Stimulated activated CD8-positive, alpha-beta memory T cell treated with anti-CD3 and anti-CD28 coated beads, Interleukin-15, amount 100 ng/mL, for 4 hours (primary cell): Measurements from ENCODE around the gene ANKRD6.

Experiments
- DNase-seq, 2 donors: peaks; one replicate each; pipeline ENCODE4 v3.0.0-alpha.2; 2020; ENCODE audit warnings: low read depth in 2 of 2

ANKRD6 gene

GRCh38 chr6:89413006-89413400 is 19.9 kb upstream of the ANKRD6 start:
- no peak for DNase-seq

- no peak for DNase-seq
These were observed 18.7 kb upstream of the ANKRD6 start for GRCh38 chr6:89414215-89414614.

GRCh38 chr6:89415185-89415584 is 17.8 kb upstream of the ANKRD6 start:
- no peak for DNase-seq

- DNase-seq, result no peak
These were observed 16.2 kb upstream of the ANKRD6 start for GRCh38 chr6:89416796-89417195.

GRCh38 chr6:89430201-89430962 is 2.6 kb upstream of the ANKRD6 start:
- no peak for DNase-seq

- DNase-seq, result peak in 1 of 2 donors; percentile 8
These were observed 549 bp downstream of the ANKRD6 start for GRCh38 chr6:89433252-89434149.

- no peak for DNase-seq
These were observed 1.2 kb downstream of the ANKRD6 start for GRCh38 chr6:89434150-89434499.

- no peak for DNase-seq
These were observed 2.0 kb downstream of the ANKRD6 start for GRCh38 chr6:89434954-89435353.

GRCh38 chr6:89436226-89436625 is 3.3 kb downstream of the ANKRD6 start:
- no peak for DNase-seq

- no peak for DNase-seq
These were observed 5.3 kb downstream of the ANKRD6 start for GRCh38 chr6:89438248-89438647.

GRCh38 chr6:89439014-89439413 is 6.1 kb downstream of the ANKRD6 start:
- no peak for DNase-seq

- no peak for DNase-seq
These were observed 7.2 kb downstream of the ANKRD6 start for GRCh38 chr6:89440200-89440599.

- no peak for DNase-seq
These were observed 10.7 kb downstream of the ANKRD6 start for GRCh38 chr6:89443658-89444057.

GRCh38 chr6:89449193-89449592 is 16.2 kb downstream of the ANKRD6 start:
- no peak for DNase-seq

GRCh38 chr6:89452281-89452680 is 19.3 kb downstream of the ANKRD6 start:
- DNase-seq, result no peak

GRCh38 chr6:89454300-89454699 is 21.3 kb downstream of the ANKRD6 start:
- DNase-seq, result no peak

GRCh38 chr6:89458704-89459103 is 25.8 kb downstream of the ANKRD6 start:
- no peak for DNase-seq

- no peak for DNase-seq
These were observed 26.5 kb downstream of the ANKRD6 start for GRCh38 chr6:89459501-89459900.

- no peak for DNase-seq
These were observed 27.8 kb downstream of the ANKRD6 start for GRCh38 chr6:89460713-89461112.

GRCh38 chr6:89462503-89462902 is 29.6 kb downstream of the ANKRD6 start:
- no peak for DNase-seq

GRCh38 chr6:89464295-89464694 is 31.3 kb downstream of the ANKRD6 start:
- no peak for DNase-seq

GRCh38 chr6:89467437-89467836 is 34.5 kb downstream of the ANKRD6 start:
- DNase-seq, result no peak

- no peak for DNase-seq
These were observed 36.0 kb downstream of the ANKRD6 start for GRCh38 chr6:89468998-89469397.
